SU-DHL-6 (cell line): ENCODE measurements around the gene KRTAP5-2.

Experiments used
- CTCF ChIP-seq: fragments of 200-600 bp; sonication (generic); IDR thresholded peaks from one replicate; pipeline ENCODE4 v1.5.1; 2017; ENCODE audit warnings: antibody characterized with exemption, mild to moderate bottlenecking, low read length, moderate library complexity; ENCODE audit not compliant: insufficient read depth, poor library complexity, severe bottlenecking
- EZH2phosphoT487 ChIP-seq: fragments of 200-600 bp; sonication (generic), shearing (Covaris generic); conservative IDR thresholded peaks from 2 replicates; pipeline ENCODE4 v1.6.1; 2018; ENCODE audit warnings: mild to moderate bottlenecking, antibody characterized with exemption, low read length, moderate library complexity, mixed read lengths

DNA sequence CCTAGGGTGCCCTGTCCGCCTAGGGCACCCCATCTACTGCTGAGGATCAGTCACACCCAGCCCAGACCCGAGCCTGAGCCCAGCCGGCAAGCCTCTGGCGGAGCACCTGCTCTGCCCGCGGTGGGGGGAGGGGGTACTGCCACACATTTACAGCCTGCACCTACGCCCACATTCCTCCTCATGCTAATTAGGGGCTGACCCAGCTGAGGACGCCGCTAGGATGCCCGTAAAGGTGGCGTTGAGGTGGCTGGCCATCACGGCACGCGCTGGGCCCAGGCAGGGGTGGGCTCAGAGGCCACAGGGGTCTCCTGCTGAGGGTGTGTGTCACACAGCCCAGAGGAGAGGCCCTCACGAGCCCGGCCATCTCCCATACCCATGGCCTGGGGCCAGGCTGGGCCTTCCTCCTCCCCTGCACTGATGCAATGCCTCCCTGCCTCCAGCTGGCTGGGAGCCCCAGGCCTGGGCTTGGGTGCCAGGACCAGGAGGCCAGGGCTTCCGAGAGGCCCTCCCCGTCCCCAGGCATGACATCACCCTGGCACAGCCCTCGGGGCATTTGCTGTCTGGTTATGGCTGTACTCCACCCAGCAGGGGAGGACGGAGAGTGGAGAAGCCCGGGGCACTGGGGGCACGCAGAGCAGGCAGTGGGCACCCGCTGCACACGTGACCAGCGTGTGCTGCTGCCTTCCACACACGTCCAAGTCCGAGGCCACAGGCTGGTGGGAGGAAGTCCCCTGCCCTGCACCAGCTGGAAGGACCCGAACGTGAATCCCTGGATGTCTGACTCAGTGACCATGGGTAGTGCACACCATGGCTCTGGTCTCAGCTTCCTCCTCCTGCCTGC is 38.8 kb downstream of the KRTAP5-2 start:
- TF ChIP-seq CTCF (no peak), EZH2phosphoT487 (no peak)
